ENCODE measurements around the gene MROH9.

MROH9 gene

GRCh38 chr1:170987424-170987823 lies 52.1 kb downstream of the MROH9 start:
- Histone ChIP-seq H3K36me3 (ENCODE audit: insufficient read depth, low read length) (no peaks in the 10 kb centered on the region), H3K4me3 (no peak overlapping the region), H3K9me3 (ENCODE audit: low read depth, low read length) (no peaks in the 10 kb centered on the region), H3K9ac (ENCODE audit: insufficient read length) (no peak overlapping the region), H3K27ac (no peak overlapping the region)
- no peak for DNase-seq (ENCODE audit: low read depth, low spot score)
- TF ChIP-seq EZH2 (IDR thresholded peaks at IDR 0.05) (no peak), FOXP2 (optimal IDR thresholded peaks at IDR 0.05; ENCODE audit: control extremely low read depth, extremely low read length, insufficient read depth) (no peak), POLR2AphosphoS5 (IDR thresholded peaks at IDR 0.05; ENCODE audit: borderline replicate concordance, low read depth, low read length) (no peak)

GRCh38 chr1:170993151-170993550 lies 57.8 kb downstream of the MROH9 start:
- Histone ChIP-seq H3K27ac (no peak overlapping the region), H3K36me3 (ENCODE audit: insufficient read depth, low read length) (no peaks in the 10 kb centered on the region), H3K4me3 (no peak overlapping the region), H3K9me3 (ENCODE audit: low read depth, low read length) (no peaks in the 10 kb centered on the region), H3K9ac (ENCODE audit: insufficient read length) (no peak overlapping the region)
- TF ChIP-seq POLR2AphosphoS5 (IDR thresholded peaks at IDR 0.05; ENCODE audit: borderline replicate concordance, low read depth, low read length) (no peak), FOXP2 (optimal IDR thresholded peaks at IDR 0.05; ENCODE audit: control extremely low read depth, extremely low read length, insufficient read depth) (no peak), EZH2 (IDR thresholded peaks at IDR 0.05) (no peak)
- no peak for DNase-seq (ENCODE audit: low read depth, low spot score)

GRCh38 chr1:170993717-170994116 lies 58.4 kb downstream of the MROH9 start:
- Histone ChIP-seq H3K36me3 (ENCODE audit: insufficient read depth, low read length) (no peaks in the 10 kb centered on the region), H3K9ac (ENCODE audit: insufficient read length) (no peak overlapping the region), H3K9me3 (ENCODE audit: low read depth, low read length) (no peaks in the 10 kb centered on the region), H3K27ac (no peak overlapping the region), H3K4me3 (no peak overlapping the region)
- TF ChIP-seq POLR2AphosphoS5 (IDR thresholded peaks at IDR 0.05; ENCODE audit: borderline replicate concordance, low read depth, low read length) (no peak), EZH2 (IDR thresholded peaks at IDR 0.05) (no peak), FOXP2 (optimal IDR thresholded peaks at IDR 0.05; ENCODE audit: control extremely low read depth, extremely low read length, insufficient read depth) (no peak)
- no peak for DNase-seq (ENCODE audit: low read depth, low spot score)

GRCh38 chr1:171014880-171015279 lies 79.5 kb downstream of the MROH9 start:
- no peaks in the 10 kb centered on the region for H3K36me3 ChIP-seq (ENCODE audit: insufficient read depth, low read length)
- H3K9ac ChIP-seq (ENCODE audit: insufficient read length) = no peak overlapping the region
- TF ChIP-seq POLR2AphosphoS5 (IDR thresholded peaks at IDR 0.05; ENCODE audit: borderline replicate concordance, low read depth, low read length) (no peak), FOXP2 (optimal IDR thresholded peaks at IDR 0.05; ENCODE audit: control extremely low read depth, extremely low read length, insufficient read depth) (no peak), EZH2 (IDR thresholded peaks at IDR 0.05) (no peak)
- no peak overlapping the region for H3K27ac ChIP-seq
- H3K4me3 ChIP-seq = no peak overlapping the region
- DNase-seq (ENCODE audit: low read depth, low spot score) = no peak
- no peaks in the 10 kb centered on the region for H3K9me3 ChIP-seq (ENCODE audit: low read depth, low read length)

- no peak for DNase-seq (ENCODE audit: low read depth, low spot score)
- no peaks in the 10 kb centered on the region for H3K9me3 ChIP-seq (ENCODE audit: low read depth, low read length)
- H3K36me3 ChIP-seq (ENCODE audit: insufficient read depth, low read length) = no peaks in the 10 kb centered on the region
- no peak overlapping the region for H3K4me3 ChIP-seq
- H3K9ac ChIP-seq (ENCODE audit: insufficient read length) = no peak overlapping the region
- no peak overlapping the region for H3K27ac ChIP-seq
- no peak for TF ChIP-seq FOXP2 (optimal IDR thresholded peaks at IDR 0.05; ENCODE audit: control extremely low read depth, extremely low read length, insufficient read depth)
- TF ChIP-seq EZH2 (IDR thresholded peaks at IDR 0.05) = no peak
- no peak for TF ChIP-seq POLR2AphosphoS5 (IDR thresholded peaks at IDR 0.05; ENCODE audit: borderline replicate concordance, low read depth, low read length)
Observed at GRCh38 chr1:171017426-171017825, 82.1 kb downstream of the MROH9 start.

- H3K9ac ChIP-seq (ENCODE audit: insufficient read length) = no peak overlapping the region
- H3K36me3 ChIP-seq (ENCODE audit: insufficient read depth, low read length) = no peaks in the 10 kb centered on the region
- H3K27ac ChIP-seq = no peak overlapping the region
- TF ChIP-seq EZH2 (IDR thresholded peaks at IDR 0.05) = no peak
- no peak for TF ChIP-seq FOXP2 (optimal IDR thresholded peaks at IDR 0.05; ENCODE audit: control extremely low read depth, extremely low read length, insufficient read depth)
- TF ChIP-seq POLR2AphosphoS5 (IDR thresholded peaks at IDR 0.05; ENCODE audit: borderline replicate concordance, low read depth, low read length) = no peak
- no peaks in the 10 kb centered on the region for H3K9me3 ChIP-seq (ENCODE audit: low read depth, low read length)
- no peak for DNase-seq (ENCODE audit: low read depth, low spot score)
- no peak overlapping the region for H3K4me3 ChIP-seq
Observed at GRCh38 chr1:171019971-171020370, 84.6 kb downstream of the MROH9 start.

- no peak for DNase-seq (ENCODE audit: low read depth, low spot score)
- no peak overlapping the region for H3K4me3 ChIP-seq
- no peaks in the 10 kb centered on the region for H3K36me3 ChIP-seq (ENCODE audit: insufficient read depth, low read length)
- H3K9me3 ChIP-seq (ENCODE audit: low read depth, low read length) = no peaks in the 10 kb centered on the region
- no peak overlapping the region for H3K9ac ChIP-seq (ENCODE audit: insufficient read length)
- H3K27ac ChIP-seq = no peak overlapping the region
- TF ChIP-seq EZH2 (IDR thresholded peaks at IDR 0.05) = no peak
- no peak for TF ChIP-seq FOXP2 (optimal IDR thresholded peaks at IDR 0.05; ENCODE audit: control extremely low read depth, extremely low read length, insufficient read depth)
- no peak for TF ChIP-seq POLR2AphosphoS5 (IDR thresholded peaks at IDR 0.05; ENCODE audit: borderline replicate concordance, low read depth, low read length)
Observed at GRCh38 chr1:171032822-171033702, 97.7 kb downstream of the MROH9 start.

- no peak overlapping the region for H3K4me3 ChIP-seq
Observed at GRCh38 chr1:171037626-171038025, 102.3 kb downstream of the MROH9 start.

More at GRCh38 chr1:171037626-171038025, 102.3 kb downstream of the MROH9 start:
- Histone ChIP-seq H3K9ac (ENCODE audit: insufficient read length) (no peak overlapping the region), H3K9me3 (ENCODE audit: low read depth, low read length) (no peaks in the 10 kb centered on the region), H3K36me3 (ENCODE audit: insufficient read depth, low read length) (no peaks in the 10 kb centered on the region), H3K27ac (no peak overlapping the region)
- no peak for DNase-seq (ENCODE audit: low read depth, low spot score)
- no peak for TF ChIP-seq EZH2 (IDR thresholded peaks at IDR 0.05)
- no peak for TF ChIP-seq POLR2AphosphoS5 (IDR thresholded peaks at IDR 0.05; ENCODE audit: borderline replicate concordance, low read depth, low read length)
- no peak for TF ChIP-seq FOXP2 (optimal IDR thresholded peaks at IDR 0.05; ENCODE audit: control extremely low read depth, extremely low read length, insufficient read depth)

Data from SK-N-MC (cell line).